ENCODE results near the gene LIMS3. TPM values are rescaled to one million over a fixed set of nuclear protein-coding genes. Genes with fewer than 3 reads are reported as not detected.
"Not testable (repeated sequence)": the region's sequence is repeated elsewhere in the genome, so short reads cannot be mapped to it uniquely, and the experiment has no call there.

LIMS3 gene
- polyA plus RNA-seq, 2 donors: 0.15 to 0.26 TPM

DNA sequence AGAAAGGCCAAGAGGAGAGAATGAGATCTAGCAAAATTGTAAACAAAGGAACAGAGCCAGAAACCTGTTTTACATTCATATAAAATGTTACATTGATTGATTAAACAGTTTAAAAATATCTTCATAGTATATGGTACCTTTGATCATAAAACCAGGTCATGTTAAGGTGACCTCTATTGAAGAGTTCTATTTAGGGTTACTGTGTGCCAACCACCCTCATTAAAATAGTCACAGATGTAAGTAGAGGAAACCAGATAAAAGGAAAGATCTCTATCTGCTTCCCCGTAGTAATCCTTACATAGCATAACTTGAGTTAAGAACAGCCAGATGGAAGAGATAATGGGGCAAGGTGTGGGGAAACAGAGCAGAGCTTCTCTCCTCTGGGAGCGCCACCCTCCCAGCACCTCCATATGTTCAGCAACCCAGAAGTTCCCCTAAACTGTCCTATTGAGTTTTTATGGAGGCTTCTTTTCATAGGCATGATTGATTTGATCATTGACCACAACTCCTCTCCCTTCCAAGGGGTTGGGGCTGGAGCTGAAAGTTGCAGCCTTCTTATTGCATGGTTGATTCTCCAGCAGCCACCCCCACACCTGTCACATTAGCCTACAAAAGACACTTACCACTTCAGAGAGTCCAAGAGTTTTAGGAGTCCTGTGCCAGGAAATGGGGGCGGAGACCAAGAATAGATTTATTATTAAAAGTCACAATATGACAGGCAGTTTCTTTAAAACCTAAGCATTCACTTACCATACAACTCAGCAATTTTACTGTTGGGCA is 3.2 kb upstream of the LIMS3 start:
- not testable (repeated sequence) for H3K4me1 ChIP-seq (ENCODE audit: control insufficient read depth in 2 of 2, insufficient read depth in 2 of 2, low read length in 1 of 2); H3K27me3 ChIP-seq (ENCODE audit: control insufficient read depth in 1 of 2, insufficient read depth in 2 of 2, low read length in 2 of 2); H3K4me3 ChIP-seq (ENCODE audit: low read depth in 1 of 2, low read length in 2 of 2); H3K9me3 ChIP-seq (ENCODE audit: control insufficient read depth in 2 of 2, insufficient read depth in 1 of 2, low read depth in 1 of 2, low read length in 1 of 2); H3K36me3 ChIP-seq (ENCODE audit: control insufficient read depth in 2 of 2, insufficient read depth in 2 of 2, low read length in 1 of 2); H3K27ac ChIP-seq (ENCODE audit: low read depth in 2 of 2, low read length in 1 of 2)
- WGBS, 2 donors: no CpG with 5 or more reads among the region's 3 CpGs

DNA sequence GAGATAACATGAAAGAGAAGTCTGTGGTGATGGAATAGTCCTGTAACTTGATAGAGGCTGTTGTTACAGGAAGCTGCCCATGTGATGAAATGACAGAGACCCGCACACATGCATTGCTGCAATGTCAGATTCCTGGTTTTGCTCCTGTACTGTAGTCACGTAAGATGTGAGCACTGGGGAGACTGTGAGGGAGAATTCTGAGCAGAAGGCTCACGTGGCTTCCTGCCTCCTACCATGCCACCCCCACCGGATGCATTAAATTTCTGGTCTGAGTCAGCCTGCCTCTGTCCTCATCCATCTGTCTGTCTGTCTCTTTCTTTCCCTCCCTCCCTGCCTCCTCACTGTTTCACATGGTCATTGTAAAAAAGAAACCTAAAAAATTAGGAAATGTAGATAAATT is 2.3 kb upstream of the LIMS3 start:
- H3K27me3 ChIP-seq (ENCODE audit: control insufficient read depth in 1 of 2, insufficient read depth in 2 of 2, low read length in 2 of 2); H3K27ac ChIP-seq (ENCODE audit: low read depth in 2 of 2, low read length in 1 of 2); H3K4me1 ChIP-seq (ENCODE audit: control insufficient read depth in 2 of 2, insufficient read depth in 2 of 2, low read length in 1 of 2); H3K36me3 ChIP-seq (ENCODE audit: control insufficient read depth in 2 of 2, insufficient read depth in 2 of 2, low read length in 1 of 2); H3K9me3 ChIP-seq (ENCODE audit: control insufficient read depth in 2 of 2, insufficient read depth in 1 of 2, low read depth in 1 of 2, low read length in 1 of 2); H3K4me3 ChIP-seq (ENCODE audit: low read depth in 1 of 2, low read length in 2 of 2): not testable (repeated sequence)
- no CpG with 5 or more reads among the region's 4 CpGs for WGBS, 2 donors

- no CpG with 5 or more reads among the region's 8 CpGs for WGBS, 2 donors
- not testable (repeated sequence) for H3K36me3 ChIP-seq (ENCODE audit: control insufficient read depth in 2 of 2, insufficient read depth in 2 of 2, low read length in 1 of 2); H3K4me1 ChIP-seq (ENCODE audit: control insufficient read depth in 2 of 2, insufficient read depth in 2 of 2, low read length in 1 of 2); H3K4me3 ChIP-seq (ENCODE audit: low read depth in 1 of 2, low read length in 2 of 2); H3K9me3 ChIP-seq (ENCODE audit: control insufficient read depth in 2 of 2, insufficient read depth in 1 of 2, low read depth in 1 of 2, low read length in 1 of 2); H3K27ac ChIP-seq (ENCODE audit: low read depth in 2 of 2, low read length in 1 of 2); H3K27me3 ChIP-seq (ENCODE audit: control insufficient read depth in 1 of 2, insufficient read depth in 2 of 2, low read length in 2 of 2)
These were observed 573 bp upstream of the LIMS3 start for GRCh38 chr2:109897769-109898461.

DNA sequence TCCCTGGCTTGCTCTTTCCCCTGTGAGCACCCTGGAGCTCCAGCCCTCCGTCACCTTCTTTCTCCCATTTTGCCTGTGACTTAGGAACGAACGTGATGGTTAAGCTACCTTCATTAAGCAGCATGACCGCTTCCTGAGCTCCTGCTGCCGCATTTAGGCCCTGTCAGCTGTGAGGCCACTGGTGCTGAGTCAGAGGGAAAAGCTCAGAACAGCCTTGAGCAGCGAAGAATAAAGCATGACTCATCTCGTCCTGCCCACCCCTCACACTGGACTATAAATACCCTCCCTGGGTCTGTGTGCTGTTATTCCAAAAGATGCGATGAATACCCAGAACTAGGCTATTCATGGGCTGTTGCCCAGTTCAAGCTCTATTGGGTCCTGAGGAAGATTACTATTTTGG is 7.3 kb downstream of the LIMS3 start:
- WGBS, 2 donors: no CpG with 5 or more reads among the region's 8 CpGs
- not testable (repeated sequence) for H3K4me3 ChIP-seq (ENCODE audit: low read depth in 1 of 2, low read length in 2 of 2); H3K9me3 ChIP-seq (ENCODE audit: control insufficient read depth in 2 of 2, insufficient read depth in 1 of 2, low read depth in 1 of 2, low read length in 1 of 2); H3K27me3 ChIP-seq (ENCODE audit: control insufficient read depth in 1 of 2, insufficient read depth in 2 of 2, low read length in 2 of 2); H3K36me3 ChIP-seq (ENCODE audit: control insufficient read depth in 2 of 2, insufficient read depth in 2 of 2, low read length in 1 of 2); H3K4me1 ChIP-seq (ENCODE audit: control insufficient read depth in 2 of 2, insufficient read depth in 2 of 2, low read length in 1 of 2); H3K27ac ChIP-seq (ENCODE audit: low read depth in 2 of 2, low read length in 1 of 2)

DNA sequence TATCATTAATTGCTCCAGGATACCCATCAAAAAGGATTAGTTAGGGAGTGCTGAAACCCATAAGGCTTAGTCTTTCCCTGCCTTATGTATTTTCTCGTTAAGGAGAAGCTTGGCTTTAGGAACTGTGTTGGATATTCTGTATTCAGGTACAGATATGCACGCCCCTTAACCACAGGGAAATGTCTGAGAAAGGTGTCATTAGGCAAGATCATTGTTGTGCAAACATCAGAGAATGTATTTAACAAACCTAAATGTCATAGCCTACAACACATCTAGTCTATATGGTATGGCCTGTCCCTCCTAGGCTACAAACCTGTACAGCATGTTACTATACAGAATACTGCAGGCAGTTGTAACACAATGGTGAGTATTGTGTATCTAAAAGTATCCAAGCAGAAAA is 10.1 kb downstream of the LIMS3 start:
- H3K27me3 ChIP-seq (ENCODE audit: control insufficient read depth in 1 of 2, insufficient read depth in 2 of 2, low read length in 2 of 2); H3K36me3 ChIP-seq (ENCODE audit: control insufficient read depth in 2 of 2, insufficient read depth in 2 of 2, low read length in 1 of 2); H3K4me1 ChIP-seq (ENCODE audit: control insufficient read depth in 2 of 2, insufficient read depth in 2 of 2, low read length in 1 of 2); H3K27ac ChIP-seq (ENCODE audit: low read depth in 2 of 2, low read length in 1 of 2); H3K9me3 ChIP-seq (ENCODE audit: control insufficient read depth in 2 of 2, insufficient read depth in 1 of 2, low read depth in 1 of 2, low read length in 1 of 2); H3K4me3 ChIP-seq (ENCODE audit: low read depth in 1 of 2, low read length in 2 of 2): not testable (repeated sequence)
- WGBS, 2 donors: no CpG with 5 or more reads among the region's 2 CpGs

DNA sequence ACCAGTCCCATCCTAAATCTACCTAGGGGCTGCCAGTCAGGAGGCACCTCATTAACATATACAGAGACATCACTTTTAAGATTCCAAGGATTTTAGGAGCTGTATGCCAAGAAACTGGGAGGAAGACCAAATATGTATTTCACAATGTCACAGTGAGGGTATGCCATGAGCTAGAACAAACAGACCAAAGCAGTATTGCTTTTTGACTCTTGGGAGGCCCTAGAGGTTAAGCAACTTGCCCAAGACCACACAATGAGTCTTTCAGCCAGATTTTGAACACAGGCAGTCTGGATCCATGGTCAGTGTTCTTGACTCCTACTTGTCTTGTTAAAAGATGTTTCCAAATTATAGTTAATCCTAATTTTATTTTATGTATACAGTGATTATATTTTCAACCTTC is 12.3 kb downstream of the LIMS3 start:
- H3K4me3 ChIP-seq (ENCODE audit: low read depth in 1 of 2, low read length in 2 of 2); H3K4me1 ChIP-seq (ENCODE audit: control insufficient read depth in 2 of 2, insufficient read depth in 2 of 2, low read length in 1 of 2); H3K9me3 ChIP-seq (ENCODE audit: control insufficient read depth in 2 of 2, insufficient read depth in 1 of 2, low read depth in 1 of 2, low read length in 1 of 2); H3K36me3 ChIP-seq (ENCODE audit: control insufficient read depth in 2 of 2, insufficient read depth in 2 of 2, low read length in 1 of 2); H3K27ac ChIP-seq (ENCODE audit: low read depth in 2 of 2, low read length in 1 of 2); H3K27me3 ChIP-seq (ENCODE audit: control insufficient read depth in 1 of 2, insufficient read depth in 2 of 2, low read length in 2 of 2): not testable (repeated sequence)

GRCh38 chr2:109913911-109914310 is 15.4 kb downstream of the LIMS3 start:
- H3K9me3 ChIP-seq (ENCODE audit: control insufficient read depth in 2 of 2, insufficient read depth in 1 of 2, low read depth in 1 of 2, low read length in 1 of 2); H3K36me3 ChIP-seq (ENCODE audit: control insufficient read depth in 2 of 2, insufficient read depth in 2 of 2, low read length in 1 of 2); H3K4me1 ChIP-seq (ENCODE audit: control insufficient read depth in 2 of 2, insufficient read depth in 2 of 2, low read length in 1 of 2); H3K27me3 ChIP-seq (ENCODE audit: control insufficient read depth in 1 of 2, insufficient read depth in 2 of 2, low read length in 2 of 2); H3K27ac ChIP-seq (ENCODE audit: low read depth in 2 of 2, low read length in 1 of 2); H3K4me3 ChIP-seq (ENCODE audit: low read depth in 1 of 2, low read length in 2 of 2): not testable (repeated sequence)
- 86 to 87% methylated on average over 1 of the region's 2 CpGs for WGBS, 2 donors

GRCh38 chr2:109914552-109914951 is 16.1 kb downstream of the LIMS3 start:
- not testable (repeated sequence) for H3K4me1 ChIP-seq (ENCODE audit: control insufficient read depth in 2 of 2, insufficient read depth in 2 of 2, low read length in 1 of 2); H3K4me3 ChIP-seq (ENCODE audit: low read depth in 1 of 2, low read length in 2 of 2); H3K36me3 ChIP-seq (ENCODE audit: control insufficient read depth in 2 of 2, insufficient read depth in 2 of 2, low read length in 1 of 2); H3K27ac ChIP-seq (ENCODE audit: low read depth in 2 of 2, low read length in 1 of 2); H3K9me3 ChIP-seq (ENCODE audit: control insufficient read depth in 2 of 2, insufficient read depth in 1 of 2, low read depth in 1 of 2, low read length in 1 of 2); H3K27me3 ChIP-seq (ENCODE audit: control insufficient read depth in 1 of 2, insufficient read depth in 2 of 2, low read length in 2 of 2)
- no CpG with 5 or more reads among the region's 7 CpGs for WGBS, 2 donors

GRCh38 chr2:109915830-109916229 is 17.3 kb downstream of the LIMS3 start:
- WGBS, 2 donors: no CpG with 5 or more reads among the region's 5 CpGs
- H3K27me3 ChIP-seq (ENCODE audit: control insufficient read depth in 1 of 2, insufficient read depth in 2 of 2, low read length in 2 of 2); H3K4me1 ChIP-seq (ENCODE audit: control insufficient read depth in 2 of 2, insufficient read depth in 2 of 2, low read length in 1 of 2); H3K9me3 ChIP-seq (ENCODE audit: control insufficient read depth in 2 of 2, insufficient read depth in 1 of 2, low read depth in 1 of 2, low read length in 1 of 2); H3K36me3 ChIP-seq (ENCODE audit: control insufficient read depth in 2 of 2, insufficient read depth in 2 of 2, low read length in 1 of 2); H3K27ac ChIP-seq (ENCODE audit: low read depth in 2 of 2, low read length in 1 of 2); H3K4me3 ChIP-seq (ENCODE audit: low read depth in 1 of 2, low read length in 2 of 2): not testable (repeated sequence)

DNA sequence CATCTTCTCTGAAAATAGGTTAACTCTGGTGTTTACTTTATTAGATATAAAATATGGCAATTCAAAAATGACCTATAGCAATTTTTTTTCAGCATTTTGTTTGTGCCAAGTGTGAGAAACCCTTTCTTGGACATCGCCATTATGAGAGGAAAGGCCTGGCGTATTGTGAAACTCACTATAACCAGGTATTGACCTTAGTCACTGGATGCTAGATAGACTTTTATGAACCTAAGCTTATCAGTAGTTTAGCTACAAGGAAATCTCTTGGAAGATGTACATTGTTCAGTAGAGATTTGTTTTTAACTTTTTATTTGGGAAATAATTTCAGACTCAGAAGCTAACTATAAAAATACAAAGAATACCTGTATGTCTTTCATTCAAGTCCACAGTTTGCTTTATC is 21.7 kb downstream of the LIMS3 start:
- no CpG with 5 or more reads among the region's 2 CpGs for WGBS, 2 donors
- not testable (repeated sequence) for H3K36me3 ChIP-seq (ENCODE audit: control insufficient read depth in 2 of 2, insufficient read depth in 2 of 2, low read length in 1 of 2); H3K4me3 ChIP-seq (ENCODE audit: low read depth in 1 of 2, low read length in 2 of 2)

More for the DNA sequence above, 21.7 kb downstream of the LIMS3 start:
- H3K27me3 ChIP-seq (ENCODE audit: control insufficient read depth in 1 of 2, insufficient read depth in 2 of 2, low read length in 2 of 2); H3K9me3 ChIP-seq (ENCODE audit: control insufficient read depth in 2 of 2, insufficient read depth in 1 of 2, low read depth in 1 of 2, low read length in 1 of 2); H3K27ac ChIP-seq (ENCODE audit: low read depth in 2 of 2, low read length in 1 of 2); H3K4me1 ChIP-seq (ENCODE audit: control insufficient read depth in 2 of 2, insufficient read depth in 2 of 2, low read length in 1 of 2): not testable (repeated sequence)

Measured in esophagus (tissue), 2 donors.